GM20000 (cell line): ENCODE measurements around the gene INSYN2B.

Source experiments
- DNase-seq: peaks from one replicate; pipeline ENCODE4 v3.0.0; 2012; ENCODE audit warnings: low spot score
- TF ChIP-seq, protein P1 (sequence below): IDR thresholded peaks from 2 replicates; pipeline ENCODE4 v1.5.1; 2012; ENCODE audit warnings: mild to moderate bottlenecking, control low read depth; ENCODE audit errors: extremely low read depth, missing control alignments

INSYN2B gene

DNA sequence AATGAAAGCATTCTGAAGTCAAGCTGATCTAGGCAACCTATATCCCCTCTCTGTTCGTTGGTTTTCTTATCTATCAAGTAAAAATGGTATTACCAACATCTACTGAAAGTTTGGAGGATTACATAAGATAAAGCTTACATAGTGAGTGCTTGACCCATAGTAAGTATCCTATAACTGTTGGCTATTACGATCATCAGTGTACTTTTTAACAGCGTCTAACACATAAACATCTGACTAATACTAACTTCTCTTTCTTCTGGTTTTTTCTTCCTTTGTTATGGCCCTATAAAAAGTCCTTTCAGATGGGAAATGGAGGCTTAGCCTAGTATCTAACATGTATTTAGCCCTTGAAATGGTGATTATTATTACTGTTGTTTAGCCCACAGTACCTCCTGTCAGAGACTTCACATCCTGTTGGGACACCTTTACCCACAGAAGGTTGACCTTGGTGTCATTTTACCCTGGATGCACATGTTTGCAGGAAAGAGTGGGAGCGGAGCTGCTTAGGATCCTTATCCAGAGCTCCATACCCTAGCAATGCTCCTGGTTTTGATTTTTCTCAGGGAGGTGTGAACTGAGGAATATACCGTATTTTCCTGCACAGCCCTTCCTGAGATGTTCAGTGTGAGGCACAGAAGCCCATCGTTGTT, 6.0 kb downstream of the INSYN2B start:
- TF ChIP-seq, protein P1, sequence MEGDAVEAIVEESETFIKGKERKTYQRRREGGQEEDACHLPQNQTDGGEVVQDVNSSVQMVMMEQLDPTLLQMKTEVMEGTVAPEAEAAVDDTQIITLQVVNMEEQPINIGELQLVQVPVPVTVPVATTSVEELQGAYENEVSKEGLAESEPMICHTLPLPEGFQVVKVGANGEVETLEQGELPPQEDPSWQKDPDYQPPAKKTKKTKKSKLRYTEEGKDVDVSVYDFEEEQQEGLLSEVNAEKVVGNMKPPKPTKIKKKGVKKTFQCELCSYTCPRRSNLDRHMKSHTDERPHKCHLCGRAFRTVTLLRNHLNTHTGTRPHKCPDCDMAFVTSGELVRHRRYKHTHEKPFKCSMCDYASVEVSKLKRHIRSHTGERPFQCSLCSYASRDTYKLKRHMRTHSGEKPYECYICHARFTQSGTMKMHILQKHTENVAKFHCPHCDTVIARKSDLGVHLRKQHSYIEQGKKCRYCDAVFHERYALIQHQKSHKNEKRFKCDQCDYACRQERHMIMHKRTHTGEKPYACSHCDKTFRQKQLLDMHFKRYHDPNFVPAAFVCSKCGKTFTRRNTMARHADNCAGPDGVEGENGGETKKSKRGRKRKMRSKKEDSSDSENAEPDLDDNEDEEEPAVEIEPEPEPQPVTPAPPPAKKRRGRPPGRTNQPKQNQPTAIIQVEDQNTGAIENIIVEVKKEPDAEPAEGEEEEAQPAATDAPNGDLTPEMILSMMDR = no peak
- no peak for DNase-seq

DNA sequence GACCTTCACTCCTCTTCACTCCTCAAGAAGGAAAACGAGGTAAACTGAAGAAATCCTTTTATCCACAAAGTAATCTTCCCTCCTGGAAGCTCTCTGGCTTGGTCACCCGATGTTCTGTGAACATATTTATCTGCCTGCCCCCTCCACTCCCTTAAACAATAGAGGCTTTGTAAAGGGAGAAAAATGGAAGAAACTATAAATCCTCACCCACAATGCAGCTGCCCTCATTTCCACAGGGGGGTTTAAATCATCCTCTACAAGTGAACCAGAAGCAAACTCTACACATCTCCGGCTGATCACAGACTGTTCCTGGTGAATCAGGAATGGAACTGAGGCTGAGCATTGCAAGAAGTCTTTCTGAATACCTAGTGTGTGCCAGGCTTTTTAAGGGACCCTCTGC, 7.2 kb downstream of the INSYN2B start:
- no peak for DNase-seq
- TF ChIP-seq, protein P1 = no peak

DNA sequence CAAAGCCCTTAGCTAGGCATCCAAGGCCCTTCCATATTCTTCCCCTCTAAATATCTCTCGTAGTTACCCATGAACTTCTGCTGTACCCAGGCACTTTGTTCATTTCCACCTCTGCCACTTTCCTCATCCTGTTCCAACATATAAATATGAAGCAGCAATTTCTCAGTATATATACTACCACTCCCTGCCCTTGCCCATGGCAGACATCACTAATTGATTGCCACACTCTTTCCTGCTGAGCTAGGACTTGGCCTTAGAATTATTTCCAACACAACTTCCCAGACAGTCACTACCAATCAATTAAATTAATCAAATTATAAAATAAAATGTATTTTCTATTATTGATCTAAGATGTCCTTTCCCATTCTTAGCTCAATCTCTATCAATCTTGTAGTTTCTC, 8.5 kb downstream of the INSYN2B start:
- TF ChIP-seq, protein P1 = no peak
- no peak for DNase-seq

DNA sequence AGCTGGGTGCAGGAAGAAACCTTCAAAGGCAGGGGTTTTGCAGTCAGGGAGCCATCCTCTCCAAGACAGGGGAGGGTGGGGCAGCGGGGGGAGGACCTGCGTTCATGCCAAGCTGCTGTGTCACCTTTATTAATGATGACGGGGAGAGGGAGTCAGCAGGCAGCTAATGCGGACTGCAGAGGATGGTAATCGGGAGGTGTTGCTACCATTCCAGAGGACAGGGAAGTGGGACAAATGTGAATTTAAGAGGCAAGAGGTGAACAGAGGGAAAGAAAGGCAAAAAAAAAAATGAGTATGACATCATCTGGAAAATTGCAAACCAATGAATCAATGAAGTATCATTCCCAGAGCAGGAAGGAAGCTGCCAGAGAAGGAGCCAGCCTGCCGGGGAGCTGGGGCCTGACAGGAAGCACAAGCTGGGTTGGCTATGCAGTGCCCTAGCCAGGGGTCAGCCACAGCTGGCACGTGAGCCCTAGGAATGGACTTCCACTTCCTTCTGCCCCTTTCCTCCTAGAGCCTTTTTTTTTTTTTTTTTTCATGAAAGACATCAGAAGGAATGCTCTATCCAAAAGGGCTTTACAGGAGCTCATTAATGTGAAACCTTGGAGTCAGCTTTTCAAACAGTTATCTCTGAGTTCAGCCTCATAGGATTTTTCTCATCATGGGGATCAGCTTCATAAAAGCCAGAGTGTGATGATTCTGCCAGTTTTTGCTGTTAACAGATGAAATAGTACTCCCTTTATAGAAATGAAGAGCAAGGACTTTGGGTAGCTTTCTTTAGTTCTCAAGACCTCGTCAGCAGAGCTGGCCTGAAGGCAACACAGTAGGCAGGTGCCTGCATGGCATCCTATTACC, 9.2 kb downstream of the INSYN2B start:
- DNase-seq = no peak
- TF ChIP-seq, protein P1 = no peak

DNA sequence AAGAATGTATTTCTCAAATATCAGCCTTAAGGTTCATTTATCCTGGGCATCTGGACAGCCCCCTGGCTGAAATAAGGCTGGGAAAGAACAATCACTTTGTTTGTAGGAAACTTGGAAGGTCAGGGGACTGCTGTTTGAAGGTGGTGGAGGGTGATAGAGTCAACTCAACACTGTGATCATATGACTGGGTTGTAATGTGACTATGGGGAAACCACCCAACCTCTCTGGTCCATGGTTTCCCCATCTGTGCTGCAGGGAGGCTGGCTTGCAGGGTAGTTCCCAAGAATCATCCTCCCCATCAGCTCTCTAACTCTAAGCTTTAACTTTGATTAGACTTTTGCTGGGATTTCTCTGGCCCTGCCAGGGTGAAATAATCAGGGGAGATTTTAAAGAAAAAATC, 10.0 kb downstream of the INSYN2B start:
- TF ChIP-seq, protein P1 = no peak
- DNase-seq = no peak

DNA sequence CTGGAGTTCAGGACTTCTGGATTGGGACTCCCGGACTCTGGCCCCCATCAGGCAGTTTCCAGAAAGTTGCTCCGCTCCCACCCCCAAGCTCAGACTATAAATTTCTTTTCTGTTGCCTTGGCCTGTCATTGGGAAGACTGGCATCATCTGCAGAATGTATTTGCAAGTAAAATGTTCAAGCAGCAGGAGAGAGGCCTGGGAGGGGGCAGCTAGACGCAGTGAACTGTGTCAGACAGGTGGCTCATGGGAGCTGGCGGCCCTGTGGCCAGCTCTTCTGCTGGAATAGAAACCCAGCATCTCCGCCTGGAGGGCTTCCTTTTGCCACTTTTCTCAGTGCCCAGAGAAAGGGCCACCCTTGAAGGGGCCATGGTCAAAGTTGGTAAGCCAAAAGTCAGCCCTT, 16.0 kb downstream of the INSYN2B start:
- TF ChIP-seq, protein P1 = no peak
- DNase-seq = no peak

DNA sequence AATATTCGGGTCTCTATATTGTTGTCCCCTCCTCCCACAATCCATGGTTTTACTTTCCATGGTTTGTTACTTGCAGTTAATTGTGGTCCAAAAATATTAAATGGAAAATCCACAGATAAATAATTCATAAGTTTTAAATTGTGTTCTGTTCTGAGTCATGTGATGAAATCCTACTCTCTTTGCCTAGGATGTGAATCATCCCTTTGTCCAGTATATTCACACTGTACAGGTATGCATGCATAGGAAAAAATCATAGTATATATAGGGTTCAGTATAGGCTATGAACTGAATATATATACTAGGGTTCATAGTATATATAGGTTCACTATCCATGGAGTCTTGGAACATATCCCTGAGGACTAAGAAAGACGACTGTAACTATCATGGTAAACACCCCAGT, 19.6 kb downstream of the INSYN2B start:
- DNase-seq = no peak
- TF ChIP-seq, protein P1 = no peak
